Mucosa of descending colon (tissue), 3 donors: ENCODE data around the gene BACH2. TPM values are rescaled to one million over a fixed set of nuclear protein-coding genes. Genes with fewer than 3 reads are reported as not detected.
A peak's percentile ranks its signal among the peaks of the same experiment; 100 is the strongest.

ENCODE experiments used
- ATAC-seq: fragments of 200-7000 bp; cut with Tn5 transposase; one replicate; pipeline ENCODE4 v1.9.1; 2020; ENCODE audit warnings: mild to moderate bottlenecking, moderate library complexity
- DNase-seq, 3 donors: peaks; one replicate each; pipeline ENCODE4 v3.0.0-alpha.2; 2020
- H3K36me3 ChIP-seq: fragments of 200-600 bp; one replicate; pipeline ENCODE4 v1.8.0; 2021; ENCODE audit warnings: low read depth, mild to moderate bottlenecking
- H3K4me1 ChIP-seq: fragments of 200-600 bp; one replicate; pipeline ENCODE4 v1.8.0; 2021; ENCODE audit warnings: low read depth, mild to moderate bottlenecking
- H3K4me3 ChIP-seq: fragments of 200-600 bp; one replicate; pipeline ENCODE4 v1.8.0; 2021; ENCODE audit warnings: mild to moderate bottlenecking
- H3K9me3 ChIP-seq: fragments of 200-600 bp; one replicate; pipeline ENCODE4 v1.8.0; 2021; ENCODE audit warnings: mild to moderate bottlenecking
- intact Hi-C, 2 donors: fragments of 100-400 bp; cut with DNase I in 1 of 2; cut with micrococcal nuclease in 1 of 2; formaldehyde crosslinking; loops; one replicate each; pipeline versions ENCODE4 v1.11.0 to v1.11.1; 2022; cut with DNase I, micrococcal nuclease
- total RNA-seq, 3 donors: library from RNA; stranded (reverse); fragmentation: NEBNext Ultra II Directional in 2 of 3; extraction: Animal tissue kit (Norgen Biotek cat#: 25700) in 2 of 3; gene quantifications; one replicate each; pipeline versions ENCODE4 v1.2.1 to v1.2.4, GENCODE V29; 2021 to 2023
- TF ChIP-seq, protein P1 (sequence below): fragments of 200-600 bp; IDR thresholded peaks from one replicate; pipeline ENCODE4 v1.8.0; 2022; ENCODE audit warnings: antibody characterized with exemption, mild to moderate bottlenecking
- donor health status: DM: no; HTN: no; CAD: no; lungs with moderate emphysema.
- donor health status: DM: no; HTN: no; CAD: no.
- donor health status: DM: no; HTN: yes; CAD: no.

The BACH2 gene
- total RNA-seq, 3 donors from 2014 or later = 0.96 to 1.6 (median 1.2) TPM

DNA sequence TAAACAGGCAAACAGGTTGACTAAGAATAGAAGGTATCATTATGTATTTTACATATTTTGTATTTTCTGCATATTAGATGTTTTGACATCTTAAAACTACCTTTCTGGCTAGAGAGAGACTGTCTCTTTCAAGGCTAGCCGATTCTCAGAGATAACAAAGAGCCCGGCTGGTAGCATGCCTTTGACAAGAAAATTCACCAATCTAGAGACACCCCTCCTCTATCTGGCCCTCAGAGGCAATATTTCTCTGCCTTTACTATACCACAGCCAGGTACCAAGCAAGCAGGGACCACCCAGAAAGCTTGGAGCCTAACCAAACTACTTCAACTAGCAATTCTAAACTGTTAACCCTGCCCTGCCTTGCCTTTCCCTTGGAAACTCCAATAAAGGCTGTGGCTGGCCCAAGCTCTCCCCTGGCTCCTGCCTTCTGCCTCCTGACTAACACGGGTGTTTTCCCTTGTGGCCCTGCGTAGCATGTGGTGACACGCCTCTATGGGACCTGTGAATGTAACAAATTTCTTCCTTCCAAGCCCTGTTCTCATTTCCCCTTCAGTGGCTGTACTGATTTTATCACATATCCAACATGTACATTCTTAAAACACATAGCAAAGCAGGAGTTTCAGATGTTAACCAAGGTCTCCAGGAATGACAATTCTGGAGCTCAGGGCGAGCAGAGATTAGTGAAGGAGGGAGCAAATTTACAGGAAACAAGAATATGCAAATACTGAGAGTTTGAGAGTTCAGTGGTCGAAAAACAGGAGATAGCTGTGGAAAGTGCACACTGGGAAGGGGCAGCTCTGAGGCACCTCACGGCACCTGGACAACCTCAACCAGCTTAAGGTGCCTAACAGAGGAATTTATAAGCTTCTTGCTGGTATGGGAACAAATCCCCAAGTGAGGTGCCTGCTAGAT, 120.8 kb downstream of the BACH2 start:
- intact Hi-C loops = no loop called here
- Histone ChIP-seq H3K4me1 (no peaks in the 10 kb centered on the region), H3K9me3 (no peaks in the 10 kb centered on the region), H3K4me3 (no peak overlapping the region), H3K36me3 (no peaks in the 10 kb centered on the region)
- TF ChIP-seq, protein P1, sequence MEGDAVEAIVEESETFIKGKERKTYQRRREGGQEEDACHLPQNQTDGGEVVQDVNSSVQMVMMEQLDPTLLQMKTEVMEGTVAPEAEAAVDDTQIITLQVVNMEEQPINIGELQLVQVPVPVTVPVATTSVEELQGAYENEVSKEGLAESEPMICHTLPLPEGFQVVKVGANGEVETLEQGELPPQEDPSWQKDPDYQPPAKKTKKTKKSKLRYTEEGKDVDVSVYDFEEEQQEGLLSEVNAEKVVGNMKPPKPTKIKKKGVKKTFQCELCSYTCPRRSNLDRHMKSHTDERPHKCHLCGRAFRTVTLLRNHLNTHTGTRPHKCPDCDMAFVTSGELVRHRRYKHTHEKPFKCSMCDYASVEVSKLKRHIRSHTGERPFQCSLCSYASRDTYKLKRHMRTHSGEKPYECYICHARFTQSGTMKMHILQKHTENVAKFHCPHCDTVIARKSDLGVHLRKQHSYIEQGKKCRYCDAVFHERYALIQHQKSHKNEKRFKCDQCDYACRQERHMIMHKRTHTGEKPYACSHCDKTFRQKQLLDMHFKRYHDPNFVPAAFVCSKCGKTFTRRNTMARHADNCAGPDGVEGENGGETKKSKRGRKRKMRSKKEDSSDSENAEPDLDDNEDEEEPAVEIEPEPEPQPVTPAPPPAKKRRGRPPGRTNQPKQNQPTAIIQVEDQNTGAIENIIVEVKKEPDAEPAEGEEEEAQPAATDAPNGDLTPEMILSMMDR = no peak
- DNase-seq (no peak), ATAC-seq (peak; percentile 40)

DNA sequence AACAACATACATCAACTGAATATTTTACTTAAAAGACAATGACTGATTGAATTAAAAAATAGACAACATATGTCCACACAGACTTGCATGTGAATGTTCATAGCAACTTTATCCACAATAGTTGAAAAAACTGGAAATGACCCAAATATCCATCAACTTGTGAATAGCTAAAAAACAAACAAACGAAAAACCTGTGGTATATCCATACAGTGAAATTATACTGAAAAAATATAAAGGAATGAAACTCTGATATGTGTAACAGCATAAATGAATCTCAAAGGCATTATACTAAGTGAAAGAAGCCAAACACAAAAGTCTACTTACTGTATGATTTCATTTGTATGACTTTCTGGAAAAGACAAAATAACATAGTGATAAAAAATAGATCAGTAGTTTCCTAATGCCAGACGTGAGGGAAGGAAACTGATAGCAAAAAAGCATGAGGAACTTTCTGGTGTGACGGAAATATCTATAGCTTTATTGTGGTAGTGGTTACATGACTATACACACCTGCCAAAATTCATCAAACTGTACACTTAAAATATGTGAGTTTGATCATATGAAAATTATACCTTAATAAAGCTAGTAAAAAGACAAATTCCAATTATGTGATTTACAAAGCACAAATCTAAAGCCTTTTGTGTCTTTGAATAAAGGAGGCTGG, 123.2 kb downstream of the BACH2 start:
- TF ChIP-seq, protein P1 = no peak
- no peak for ATAC-seq
- intact Hi-C loops = no loop called here
- DNase-seq = no peak
- Histone ChIP-seq H3K9me3 (no peaks in the 10 kb centered on the region), H3K4me3 (no peak overlapping the region), H3K4me1 (no peaks in the 10 kb centered on the region), H3K36me3 (no peaks in the 10 kb centered on the region)

DNA sequence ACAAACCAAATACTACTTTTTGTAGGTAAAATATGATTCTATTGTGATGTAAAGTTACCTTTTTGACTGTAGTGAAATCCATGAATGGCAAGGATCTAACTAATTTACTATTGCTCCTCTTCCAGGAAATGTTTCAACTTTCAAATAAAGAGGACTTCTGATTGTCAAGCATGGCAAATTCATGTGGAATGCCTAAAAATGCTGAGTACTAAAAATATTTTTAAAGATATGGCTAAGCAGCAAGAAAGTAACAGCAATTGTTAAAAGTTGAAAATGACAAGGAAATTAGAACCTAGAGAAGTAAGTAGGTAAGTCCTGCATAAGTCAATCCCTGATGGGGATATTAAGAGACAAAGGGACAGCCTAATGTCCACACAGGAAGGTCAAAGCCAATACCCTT, 126.0 kb downstream of the BACH2 start:
- Histone ChIP-seq H3K36me3 (no peaks in the 10 kb centered on the region), H3K9me3 (no peaks in the 10 kb centered on the region), H3K4me3 (no peak overlapping the region), H3K4me1 (no peaks in the 10 kb centered on the region)
- ATAC-seq (no peak), DNase-seq (no peak)
- TF ChIP-seq, protein P1 = no peak
- intact Hi-C loops = no loop called here

DNA sequence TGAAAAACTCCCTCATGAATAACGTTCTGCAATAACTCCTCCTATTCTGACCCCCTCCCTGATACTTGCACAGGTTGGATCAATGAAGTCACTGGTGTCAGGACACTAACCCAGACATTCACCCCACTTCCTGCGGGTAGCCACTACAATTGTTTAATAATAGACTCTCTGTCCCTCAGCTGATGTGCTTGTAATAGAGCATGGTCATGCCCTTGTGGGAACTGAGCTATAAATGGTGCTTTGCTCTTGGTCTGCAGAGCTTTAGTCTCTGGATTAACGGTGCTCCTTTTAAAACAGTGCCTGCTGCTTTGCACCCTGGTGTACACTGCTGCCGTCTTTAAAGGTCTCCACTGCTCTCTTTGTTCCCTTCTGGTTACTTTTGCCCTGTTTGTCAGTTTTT, 127.3 kb downstream of the BACH2 start:
- intact Hi-C loops = no loop called here
- ATAC-seq (no peak), DNase-seq (no peak)
- Histone ChIP-seq H3K4me1 (no peaks in the 10 kb centered on the region), H3K9me3 (no peaks in the 10 kb centered on the region), H3K36me3 (no peaks in the 10 kb centered on the region), H3K4me3 (no peak overlapping the region)
- TF ChIP-seq, protein P1 = no peak

DNA sequence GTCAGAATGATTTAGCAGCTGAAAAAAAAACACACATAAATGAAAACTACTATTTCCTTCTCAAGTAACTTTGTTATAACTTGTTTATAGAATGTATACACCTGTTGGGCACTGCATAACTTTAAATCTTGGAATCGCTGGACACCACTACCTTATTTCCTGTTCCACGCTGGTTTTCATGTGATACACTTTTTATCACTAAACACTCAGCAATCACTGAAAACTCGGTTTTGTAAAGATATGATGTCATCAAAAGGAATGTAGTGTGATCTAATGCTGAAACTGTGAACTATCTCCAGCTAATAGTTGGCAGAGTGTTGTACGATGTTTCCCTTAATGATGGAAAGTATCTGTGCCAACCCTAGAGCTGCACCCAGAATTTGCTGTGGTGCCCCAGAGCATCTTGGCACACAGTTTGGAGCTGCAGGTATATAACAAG, 127.9 kb downstream of the BACH2 start:
- ATAC-seq = no peak
- DNase-seq = no peak
- TF ChIP-seq, protein P1 = no peak
- Histone ChIP-seq H3K9me3 (no peaks in the 10 kb centered on the region), H3K36me3 (no peaks in the 10 kb centered on the region), H3K4me3 (no peak overlapping the region), H3K4me1 (no peaks in the 10 kb centered on the region)
- intact Hi-C loops = no loop called here
